Breast epithelium (tissue), 3 donors: Measurements from ENCODE around the gene ABR.

ENCODE experiments used
- CTCF ChIP-seq, 3 donors: fragments of 450-650 bp; IDR thresholded peaks; one replicate each; pipeline ENCODE4 v1.5.1; 2016 to 2017; ENCODE audit warnings: antibody characterized with exemption in 3 of 3, mild to moderate bottlenecking in 3 of 3, moderate library complexity in 3 of 3
- POLR2A ChIP-seq: fragments of 450-650 bp; IDR thresholded peaks from one replicate; pipeline ENCODE4 v1.6.1; 2016; ENCODE audit warnings: antibody characterized with exemption, mild to moderate bottlenecking, moderate library complexity
- POLR2AphosphoS5 ChIP-seq, 3 donors: sonication (generic); formaldehyde crosslinking; IDR thresholded peaks; one replicate each; pipeline ENCODE4 v1.6.1; 2017; ENCODE audit warnings: antibody characterized with exemption in 3 of 3

- TF ChIP-seq CTCF (IDR thresholded peaks at IDR 0.05) (no peak), POLR2AphosphoS5 (IDR thresholded peaks at IDR 0.05) (no peak), POLR2A (no peak)
These were observed 118.8 kb downstream of the ABR start for GRCh38 chr17:1060991-1061390.
